GM21515 (cell line): ENCODE results near the gene PPP1R13B.
A peak's percentile ranks its signal among the peaks of the same experiment; 100 is the strongest.
"Not testable (repeated sequence)": the region's sequence is repeated elsewhere in the genome, so short reads cannot be mapped to it uniquely, and the experiment has no call there.

Experiments
- ATAC-seq: cut with Tn5 transposase; IDR thresholded peaks from one replicate; pipeline ENCODE4 v1.9.1; 2021; ENCODE audit not compliant: unreplicated experiment

Gene PPP1R13B

DNA sequence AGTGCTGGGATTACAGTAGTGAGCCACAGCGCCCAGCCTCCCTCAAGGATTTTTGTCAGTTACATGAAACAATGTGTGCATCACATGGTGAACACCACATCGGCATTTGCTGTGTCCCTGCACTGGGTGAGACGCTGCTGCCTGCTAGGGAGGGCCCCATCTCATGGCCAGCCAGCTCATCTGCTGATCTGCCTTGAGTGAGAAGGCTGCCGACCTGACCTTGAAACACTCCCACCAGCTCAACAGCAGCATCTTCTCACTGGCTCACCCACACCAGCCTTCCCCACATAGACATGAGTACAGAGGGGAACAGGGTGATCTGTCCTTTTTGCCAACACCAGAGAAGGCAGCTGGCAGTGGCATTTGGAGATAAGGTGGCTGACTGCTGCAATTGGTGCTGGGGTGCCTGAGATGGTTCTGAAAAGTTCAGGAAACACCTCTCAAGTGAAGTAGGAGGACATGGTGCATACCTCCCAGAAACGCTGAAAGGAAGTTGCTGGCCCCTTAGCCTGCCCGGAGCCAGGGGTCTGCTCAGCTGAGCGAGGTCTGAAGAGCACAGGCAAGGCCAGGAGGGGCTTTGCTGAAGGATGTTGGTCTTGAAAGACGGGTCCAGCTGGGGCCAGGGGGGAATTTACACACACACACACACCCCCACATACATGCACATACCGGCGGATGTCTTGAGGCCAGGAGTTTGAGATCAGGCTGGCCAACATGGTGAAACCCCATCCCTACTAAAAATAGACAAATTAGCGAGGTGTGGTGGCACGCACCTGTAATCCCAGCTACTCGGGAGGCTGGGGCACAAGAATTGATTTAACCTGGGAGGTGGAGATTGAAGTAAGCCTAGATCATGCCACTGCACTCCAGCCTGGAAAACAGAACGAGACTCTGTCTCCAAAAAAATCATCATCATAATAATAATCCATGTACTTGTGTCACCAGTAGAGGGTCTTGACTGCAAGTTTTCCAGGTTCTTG lies 14.3 kb upstream of the PPP1R13B start:
- ATAC-seq, result no peak

DNA sequence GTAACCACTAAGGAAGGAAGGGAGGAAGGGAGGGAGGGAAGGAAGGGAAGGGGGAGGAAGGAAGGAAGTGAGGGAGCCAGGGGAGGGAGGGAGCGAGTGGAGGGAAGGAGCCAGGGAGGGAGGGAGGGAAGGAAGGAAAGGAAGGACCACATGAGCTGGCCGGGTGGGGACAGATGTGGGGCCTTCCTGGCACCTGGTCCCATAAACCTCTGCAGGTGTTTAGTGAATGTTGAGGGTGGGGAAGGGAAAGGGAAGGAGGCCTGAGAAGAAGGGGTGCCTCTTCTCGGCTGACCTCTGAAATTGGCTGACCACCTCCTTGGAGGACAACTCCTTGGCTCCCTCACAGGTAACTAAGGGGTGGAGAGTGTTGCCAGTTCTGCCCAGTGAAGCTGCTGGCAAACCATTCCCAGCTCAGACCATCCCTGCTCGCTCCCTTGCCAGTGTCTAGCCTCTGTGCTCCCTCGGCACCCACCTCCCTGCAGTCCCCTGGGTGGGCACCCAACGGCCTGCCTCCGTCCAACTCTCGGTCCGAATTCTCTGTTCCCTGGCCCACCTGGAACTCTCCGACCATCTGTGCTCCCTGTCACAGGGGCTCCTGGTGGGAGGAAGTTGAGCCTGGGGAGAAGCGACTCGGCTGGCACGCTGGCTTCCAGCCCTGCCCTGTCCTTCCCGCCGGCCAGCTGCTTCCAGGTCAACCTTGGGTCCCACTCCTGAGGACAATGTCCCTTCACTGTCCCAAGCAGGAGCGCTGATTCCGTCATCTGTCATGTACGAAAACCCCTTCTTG lies 12.2 kb upstream of the PPP1R13B start:
- no peak for ATAC-seq

- ATAC-seq, result no peak
Observed at GRCh38 chr14:103858063-103858781, 10.8 kb upstream of the PPP1R13B start.

DNA sequence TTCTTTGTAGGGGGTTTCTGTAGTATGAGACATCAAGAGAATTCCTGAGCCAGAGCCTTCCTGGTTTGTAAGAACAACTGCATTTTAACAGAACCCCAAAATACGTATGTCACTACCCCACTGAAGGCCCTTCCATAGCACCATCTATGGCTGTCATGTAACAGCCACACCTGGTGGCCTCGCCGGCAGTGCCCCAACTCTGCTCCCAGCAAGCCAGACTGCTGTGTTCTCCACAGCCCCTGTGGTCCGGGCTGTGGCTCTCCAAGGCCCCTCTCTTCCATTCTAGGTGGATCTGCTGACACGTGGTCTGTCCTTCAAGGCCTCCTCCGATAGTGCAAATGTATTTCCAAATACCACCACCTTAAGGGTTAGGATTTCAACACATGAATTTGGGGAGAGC lies 9.9 kb upstream of the PPP1R13B start:
- no peak for ATAC-seq

DNA sequence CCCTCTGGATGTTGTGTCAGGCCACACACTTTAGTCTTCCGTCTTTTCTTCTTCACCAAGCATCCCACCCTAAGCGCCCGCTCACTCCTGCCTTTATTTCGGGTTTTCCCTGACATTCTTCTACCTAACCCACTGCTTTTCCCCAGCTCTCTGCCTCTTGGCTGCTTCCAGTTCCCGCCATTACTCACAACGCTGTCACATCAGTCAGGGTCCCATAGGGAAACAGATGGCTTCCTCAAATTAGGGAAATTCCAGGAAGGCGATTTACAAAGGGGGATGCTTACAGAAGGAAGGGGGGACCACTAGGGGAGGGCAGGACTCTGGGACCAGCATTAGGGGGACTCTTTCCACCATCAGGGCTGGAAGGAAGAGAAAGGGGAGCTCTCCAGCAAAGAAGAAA lies 9.2 kb upstream of the PPP1R13B start:
- no peak for ATAC-seq

- no peak for ATAC-seq
Observed at GRCh38 chr14:103856105-103856504, 8.7 kb upstream of the PPP1R13B start.

- no peak for ATAC-seq
Observed at GRCh38 chr14:103855734-103856095, 8.3 kb upstream of the PPP1R13B start.

GRCh38 chr14:103854822-103855733 lies 7.7 kb upstream of the PPP1R13B start:
- ATAC-seq, result no peak

DNA sequence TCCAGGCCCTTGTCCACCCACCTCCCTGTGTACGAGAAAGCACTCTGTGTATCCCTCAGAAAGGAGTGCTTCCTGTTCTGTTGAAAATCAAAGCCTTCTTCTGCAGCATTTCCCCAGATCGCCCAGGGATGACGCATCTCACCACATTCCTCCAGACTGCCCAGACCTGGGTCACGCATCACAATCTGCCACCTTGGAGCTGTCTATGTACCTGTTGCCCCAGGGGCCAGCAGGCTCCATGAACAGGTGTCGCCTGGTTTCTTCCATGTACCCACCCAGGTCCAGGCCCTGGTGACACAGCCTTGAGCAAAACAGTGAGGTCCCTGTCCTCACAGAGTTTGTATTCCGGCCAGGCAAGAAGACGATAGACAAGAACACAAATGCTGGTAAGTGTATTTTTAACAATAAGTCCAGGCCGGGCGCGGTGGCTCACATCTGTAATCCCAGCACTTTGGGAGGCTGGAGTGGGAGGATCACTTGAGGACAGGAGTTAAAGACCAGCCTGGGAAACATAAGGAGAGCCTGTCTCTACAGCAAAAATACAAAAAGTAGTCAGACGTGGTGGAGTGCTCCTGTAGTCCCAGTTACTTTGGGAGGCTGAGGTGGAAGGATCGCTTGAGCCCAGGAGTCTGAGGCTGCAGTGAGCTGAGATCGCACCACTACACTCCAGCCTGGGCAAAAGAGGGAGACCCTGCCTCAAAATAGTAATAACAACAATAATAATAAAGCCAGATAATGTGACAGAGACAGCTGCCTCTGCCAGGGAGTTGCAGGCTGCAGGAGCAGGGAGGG lies 6.8 kb upstream of the PPP1R13B start:
- ATAC-seq, result no peak

GRCh38 chr14:103849151-103849886 lies 1.9 kb upstream of the PPP1R13B start:
- ATAC-seq, result no peak

GRCh38 chr14:103848175-103849077 lies 1.1 kb upstream of the PPP1R13B start:
- ATAC-seq, result no peak

DNA sequence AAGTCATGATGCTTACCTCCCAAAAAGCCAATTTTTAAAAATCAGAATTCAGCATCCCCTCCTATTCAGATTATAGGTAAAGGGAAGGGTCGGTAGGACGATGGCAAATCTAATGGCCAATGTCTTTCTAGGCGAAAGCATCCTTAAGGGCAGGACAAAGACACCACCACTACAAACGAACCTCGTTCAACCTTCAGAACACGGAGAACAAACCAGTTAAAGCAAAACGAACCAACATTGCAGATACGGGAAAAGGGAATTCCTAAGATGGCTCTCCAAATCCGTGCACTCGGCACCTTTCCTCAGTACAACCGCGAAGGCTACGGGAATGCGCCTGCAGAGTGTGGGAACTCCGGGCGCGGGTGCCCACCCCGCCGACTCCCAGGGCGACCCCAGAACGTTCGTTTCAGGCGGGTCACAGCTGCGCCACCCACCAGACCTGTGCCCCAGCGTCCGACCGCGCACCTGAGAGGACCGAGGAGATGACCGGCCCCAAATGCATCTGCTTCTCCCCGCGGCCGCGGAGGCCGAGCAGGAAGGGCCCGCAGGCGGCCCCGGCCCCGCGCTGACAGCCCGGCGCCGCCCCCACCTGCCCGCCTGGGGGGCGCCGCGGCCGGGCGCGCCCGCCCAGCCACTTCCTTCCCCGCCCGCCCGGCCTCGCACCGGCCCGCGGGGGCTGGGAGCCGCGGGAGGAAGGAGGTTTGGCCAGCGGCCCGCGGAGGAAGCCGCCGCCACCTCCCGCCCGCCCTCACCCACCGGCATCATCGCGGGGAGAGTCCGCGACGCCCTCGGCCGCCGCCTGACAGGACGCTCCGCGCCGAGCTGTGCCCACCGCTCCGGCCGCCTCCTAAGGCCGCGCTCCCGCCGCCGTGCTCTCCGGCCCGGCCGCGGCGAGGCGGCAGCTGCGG lies 578 bp downstream of the PPP1R13B start:
- peak; percentile 19 for ATAC-seq

- no peak for ATAC-seq
Observed at GRCh38 chr14:103846097-103846496, 1.3 kb downstream of the PPP1R13B start.

DNA sequence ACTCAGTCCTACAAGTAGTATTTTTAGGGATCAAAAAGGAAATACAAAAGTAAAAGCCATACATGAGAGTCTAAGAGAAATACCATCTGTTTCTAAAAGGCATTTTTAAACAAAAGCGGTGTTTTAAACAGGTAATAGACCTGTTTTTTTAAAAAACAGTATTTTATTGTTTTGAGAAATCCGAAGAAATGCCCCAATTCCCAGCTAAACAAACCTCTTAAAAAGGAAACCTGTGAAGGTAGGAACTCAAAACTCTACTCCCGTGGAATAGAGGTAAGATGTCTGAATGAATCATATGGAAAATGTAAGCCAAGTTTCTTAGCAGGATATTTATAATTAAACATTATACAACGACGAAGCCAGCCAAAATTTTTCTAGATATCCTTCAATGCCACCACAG lies 2.0 kb downstream of the PPP1R13B start:
- no peak for ATAC-seq

- ATAC-seq, result not testable (repeated sequence)
Observed at GRCh38 chr14:103841265-103841664, 6.1 kb downstream of the PPP1R13B start.

- no peak for ATAC-seq
Observed at GRCh38 chr14:103840014-103840413, 7.4 kb downstream of the PPP1R13B start.

- ATAC-seq, result no peak
Observed at GRCh38 chr14:103839579-103839978, 7.8 kb downstream of the PPP1R13B start.
